ENCODE data around the gene PRR35.

DNA sequence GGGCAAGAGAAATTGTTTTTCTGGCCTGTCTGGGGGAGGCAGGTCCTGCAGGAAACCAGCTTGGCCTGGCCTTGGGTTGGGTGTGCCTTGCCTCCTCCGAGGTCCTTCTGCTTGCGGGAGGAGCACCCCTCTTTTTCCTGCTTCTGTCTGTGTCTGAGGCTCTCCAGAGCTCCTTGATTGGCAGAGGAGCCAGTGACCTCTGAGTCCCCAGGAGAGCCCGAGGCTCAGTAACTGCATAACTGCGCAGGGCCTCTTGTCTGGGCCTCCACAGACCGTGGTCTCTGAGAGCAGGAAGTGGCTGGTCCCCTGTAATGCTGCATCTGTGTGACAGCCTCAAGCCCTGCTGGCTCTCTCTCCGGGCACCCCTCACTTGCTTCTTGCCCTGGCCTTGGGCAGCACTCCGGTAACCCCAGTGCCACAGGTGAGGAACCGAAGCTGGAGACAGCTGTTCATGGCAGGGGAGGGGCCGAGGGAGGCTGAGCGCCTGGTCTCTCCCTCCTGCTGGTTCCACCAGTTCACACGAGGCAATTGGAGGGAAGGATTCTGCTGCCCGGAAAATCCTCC, 31.1 kb upstream of the PRR35 start:
- TF ChIP-seq CTCF (conservative IDR thresholded peaks at IDR 0.05; ENCODE audit: low read depth, low read length) (no peak), EZH2 (IDR thresholded peaks at IDR 0.05; ENCODE audit: low read length, unreplicated experiment) (no peak)
